Stimulated activated CD8-positive, alpha-beta memory T cell treated with anti-CD3 and anti-CD28 coated beads, Interleukin-7, amount 100 ng/mL, for 48 hours (primary cell): ENCODE measurements around the gene NPY4R.
"Not testable (repeated sequence)": the region's sequence is repeated elsewhere in the genome, so short reads cannot be mapped to it uniquely, and the experiment has no call there.

Experiments used
- DNase-seq, 2 donors: peaks; one replicate each; pipeline ENCODE4 v3.0.0-alpha.2; 2020; ENCODE audit warnings: low read depth in 1 of 2; ENCODE audit errors: extremely low read depth in 1 of 2

Gene NPY4R

DNA sequence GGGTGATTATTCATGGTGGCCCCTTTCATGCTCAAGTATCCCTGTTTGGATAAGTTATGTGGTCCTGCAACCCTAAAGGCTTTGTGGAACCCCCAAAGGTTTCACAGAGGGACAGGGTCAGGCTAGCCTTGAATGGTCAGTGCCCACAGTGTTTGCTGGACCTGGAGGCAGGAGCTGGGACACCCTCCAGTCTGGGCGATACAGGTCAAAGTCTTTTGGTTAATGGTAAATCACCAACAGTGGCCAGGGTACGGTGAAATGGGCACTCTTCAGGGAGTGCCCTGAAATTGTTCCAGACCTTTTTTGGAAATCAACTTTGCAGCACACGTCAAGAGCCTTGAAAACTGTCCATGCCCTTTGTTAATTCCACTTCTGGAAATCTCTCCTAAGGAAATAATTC is 8.7 kb downstream of the NPY4R start:
- DNase-seq, result not testable (repeated sequence)

DNA sequence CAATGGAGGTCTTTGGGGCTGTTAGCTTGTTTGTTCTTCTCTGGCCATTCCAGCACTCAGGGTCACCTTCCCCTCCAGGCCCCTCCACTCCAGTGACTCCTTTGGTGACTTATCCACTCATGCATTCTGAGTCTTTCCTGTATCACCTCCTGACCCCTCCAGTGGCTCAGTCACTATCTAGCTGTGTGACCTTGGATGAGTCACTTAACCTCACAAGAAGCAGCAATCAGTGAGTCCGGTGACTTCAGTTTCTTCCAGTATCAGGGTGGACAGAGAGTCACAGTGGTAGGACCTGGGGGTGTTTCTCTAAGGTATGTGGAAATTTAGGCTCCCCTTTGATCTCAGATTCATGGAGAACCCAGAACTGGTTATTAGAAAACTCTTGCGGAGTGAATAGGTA is 9.8 kb downstream of the NPY4R start:
- not testable (repeated sequence) for DNase-seq

- not testable (repeated sequence) for DNase-seq
Measured at GRCh38 chr10:46451365-46451764, 14.4 kb downstream of the NPY4R start.

DNA sequence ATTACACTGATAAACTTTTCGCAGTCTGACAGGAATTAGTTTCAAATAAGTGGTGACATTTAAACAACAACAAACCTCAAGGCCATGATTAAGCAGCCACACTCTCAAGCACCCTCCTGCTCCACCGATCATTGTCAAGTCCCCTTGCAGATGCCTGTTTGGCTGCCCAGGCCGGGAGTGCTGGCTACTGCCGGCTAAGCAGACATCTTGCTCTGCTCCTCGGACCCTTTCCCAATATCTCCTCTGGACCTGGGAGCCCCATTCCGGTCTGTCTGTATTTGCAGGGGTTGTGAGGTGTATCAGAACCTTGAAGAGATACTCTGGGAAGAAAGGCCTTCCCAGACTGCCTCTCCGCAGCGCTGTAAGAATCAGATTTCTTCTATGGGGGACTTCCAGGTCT is 14.9 kb downstream of the NPY4R start:
- not testable (repeated sequence) for DNase-seq

DNA sequence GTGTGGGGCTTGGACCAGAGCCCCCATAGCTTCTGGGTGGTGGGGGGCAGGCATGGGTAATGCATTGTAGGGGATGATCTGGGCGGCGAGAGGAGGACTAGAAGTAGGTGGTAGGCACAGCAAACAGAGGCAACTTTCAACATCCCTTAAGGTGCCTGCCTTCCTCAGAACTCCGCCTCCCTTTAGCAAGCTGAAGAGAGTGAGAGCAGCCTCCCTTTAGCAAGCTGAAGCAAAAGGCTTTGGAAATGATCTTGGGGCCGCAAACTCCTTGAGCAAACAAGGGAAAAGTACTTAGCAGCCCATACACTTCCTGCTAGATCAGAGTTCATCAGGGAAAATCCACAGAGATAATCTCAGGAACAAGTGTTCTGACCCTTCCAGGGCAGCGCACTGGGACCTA is 18.3 kb downstream of the NPY4R start:
- DNase-seq, result not testable (repeated sequence)

- not testable (repeated sequence) for DNase-seq
Measured at GRCh38 chr10:46445389-46446122, 20.2 kb downstream of the NPY4R start.

GRCh38 chr10:46443422-46443821 is 22.3 kb downstream of the NPY4R start:
- not testable (repeated sequence) for DNase-seq

GRCh38 chr10:46442706-46443275 is 23.0 kb downstream of the NPY4R start:
- not testable (repeated sequence) for DNase-seq

DNA sequence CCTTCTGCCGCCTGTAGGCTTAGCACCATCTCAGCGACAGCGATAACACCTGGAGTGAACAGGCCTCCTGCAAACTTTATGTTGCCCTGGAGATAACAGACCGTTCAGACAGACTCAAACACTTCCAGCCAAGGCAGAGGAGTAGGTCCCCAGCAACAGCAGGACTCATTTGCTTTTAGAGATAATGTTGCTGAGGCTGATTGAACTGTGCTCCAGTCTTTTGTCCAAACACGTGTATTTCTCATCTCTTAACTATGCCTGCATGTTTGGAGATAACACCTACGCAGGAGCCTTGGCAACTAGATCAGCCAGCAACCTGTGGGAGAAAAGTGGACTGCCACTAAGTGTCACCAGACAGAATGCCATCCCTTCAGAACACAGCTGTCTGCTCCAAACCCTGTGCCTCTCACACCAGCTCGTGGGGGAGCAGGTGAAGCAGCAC is 23.9 kb downstream of the NPY4R start:
- DNase-seq, result not testable (repeated sequence)

GRCh38 chr10:46440942-46441341 is 24.8 kb downstream of the NPY4R start:
- DNase-seq, result not testable (repeated sequence)

DNA sequence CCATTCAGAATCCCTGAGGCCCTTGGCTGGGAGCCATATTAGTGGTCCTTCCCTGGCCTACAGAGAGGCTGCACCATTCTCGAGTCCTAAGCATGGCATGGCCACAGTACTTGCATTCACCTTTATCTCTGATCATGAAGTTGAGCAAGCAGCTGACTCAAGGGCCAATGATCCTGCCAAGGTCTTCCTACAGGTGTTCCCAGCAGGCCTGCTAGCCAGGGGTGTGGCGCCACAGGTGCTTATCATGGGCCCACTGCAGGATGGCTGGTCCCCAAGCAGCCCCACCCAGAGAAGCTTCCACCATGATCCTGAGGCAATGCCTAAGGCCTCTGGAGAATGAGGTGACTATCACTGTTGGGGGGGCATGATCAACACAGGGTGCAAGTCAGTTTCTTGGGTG is 42.2 kb downstream of the NPY4R start:
- not testable (repeated sequence) for DNase-seq

DNA sequence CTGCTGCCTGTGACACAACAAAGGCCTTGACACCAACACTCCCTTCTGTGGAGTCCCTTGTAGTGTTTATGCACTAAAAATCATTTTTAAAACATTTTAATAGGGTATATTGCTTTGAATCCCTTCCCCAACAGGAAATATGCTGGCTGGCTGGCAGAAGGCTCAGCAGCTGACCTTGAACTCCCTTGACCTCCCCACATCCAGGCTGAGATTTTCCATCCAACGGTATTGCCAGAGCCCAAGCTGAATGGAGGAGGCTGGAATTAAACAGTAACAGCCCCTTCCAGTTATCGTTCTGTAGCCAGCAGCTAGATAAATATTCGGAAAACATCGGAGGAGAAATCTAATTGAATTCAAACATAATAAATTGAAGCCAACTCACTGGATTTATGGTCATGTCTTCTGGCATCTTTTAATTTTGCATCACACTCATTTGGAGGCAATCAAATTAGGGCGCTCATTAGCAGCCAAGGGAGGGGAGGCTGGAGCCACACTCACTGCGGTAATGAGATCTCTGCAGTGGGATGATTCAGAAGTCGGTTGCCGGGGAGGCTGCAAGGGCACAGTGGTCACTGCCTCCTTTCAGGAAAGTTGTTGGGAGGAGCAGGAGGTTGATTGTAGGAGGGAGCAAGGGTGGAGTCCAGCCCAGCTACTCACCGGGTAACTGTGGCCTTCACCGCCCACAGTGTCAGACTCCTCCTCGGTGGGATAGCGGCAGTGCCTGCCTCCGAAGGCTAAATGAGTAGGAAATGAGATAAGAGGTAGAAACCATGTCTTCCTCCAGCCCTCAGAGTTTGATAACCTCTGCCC is 46.0 kb downstream of the NPY4R start:
- not testable (repeated sequence) for DNase-seq

DNA sequence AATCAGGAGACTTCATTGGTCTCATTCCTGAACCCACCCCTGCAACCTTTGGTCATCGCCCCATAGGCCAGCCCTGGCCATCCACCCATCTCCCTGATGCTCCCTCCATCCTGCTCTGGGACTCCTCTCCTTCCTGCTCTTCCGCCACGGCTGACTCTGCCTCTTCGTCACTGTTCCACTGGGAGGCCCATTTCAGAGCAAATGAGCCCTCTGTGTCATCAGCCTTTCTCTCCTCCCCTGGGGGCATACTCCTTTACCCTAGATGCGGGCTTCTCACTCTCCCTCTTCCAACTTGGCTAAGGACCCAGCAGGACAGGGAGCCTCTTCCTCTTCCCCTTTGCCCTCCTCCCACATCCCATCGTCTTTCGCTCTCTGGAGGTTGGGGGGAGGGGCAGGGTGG is 47.5 kb downstream of the NPY4R start:
- not testable (repeated sequence) for DNase-seq

GRCh38 chr10:46415291-46415690 is 50.5 kb downstream of the NPY4R start:
- not testable (repeated sequence) for DNase-seq

GRCh38 chr10:46412665-46413064 is 53.1 kb downstream of the NPY4R start:
- DNase-seq, result not testable (repeated sequence)

GRCh38 chr10:46411123-46411522 is 54.6 kb downstream of the NPY4R start:
- DNase-seq, result not testable (repeated sequence)
